Measurements from ENCODE around the gene CCDC12.

Gene CCDC12

DNA sequence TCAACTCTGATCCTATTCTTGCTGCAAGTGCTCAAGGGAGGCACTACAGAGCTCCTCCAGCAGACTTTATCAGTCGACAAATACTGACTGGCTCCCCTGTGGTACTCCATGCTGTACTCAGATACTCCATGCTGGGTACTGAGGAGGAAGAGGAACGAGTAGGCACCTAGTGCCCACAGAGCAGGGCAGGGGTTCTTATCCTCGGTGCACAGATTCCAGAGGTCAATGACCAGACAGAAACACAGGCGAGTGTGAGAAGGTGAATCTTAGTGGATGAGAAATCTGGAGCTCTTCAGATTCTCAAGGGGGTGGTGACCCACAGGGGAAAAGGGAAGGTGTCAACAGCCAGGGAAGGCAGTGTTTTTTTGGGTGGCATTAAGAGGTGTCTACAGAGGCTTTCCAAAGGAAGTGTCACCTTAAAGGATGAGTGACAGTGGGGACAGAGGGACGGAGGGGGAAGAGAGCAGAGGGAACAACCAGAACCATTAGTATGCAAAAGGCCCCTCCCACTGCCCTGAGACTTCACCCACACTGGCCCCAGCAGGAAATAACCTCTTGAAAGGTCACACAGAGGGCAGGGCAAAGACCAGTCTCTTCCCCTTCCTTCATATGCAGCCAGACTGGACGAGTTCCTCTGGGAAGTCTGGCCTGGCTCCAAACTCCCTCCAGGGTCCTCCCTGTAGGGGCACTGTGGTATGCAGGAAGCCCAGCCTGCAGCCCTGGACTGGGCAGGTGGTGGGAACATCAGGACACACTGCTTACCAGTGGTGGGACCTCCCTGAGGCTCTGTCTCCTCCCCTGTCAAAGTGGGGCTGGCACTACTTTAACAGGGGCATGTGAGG, 27.5 kb downstream of the CCDC12 start:
- DNase-seq (ENCODE audit: extremely low read depth, low read depth) = no peak
- H3K4me3 ChIP-seq (replicated peaks; ENCODE audit: low read depth, low read length) = no peak overlapping the region

DNA sequence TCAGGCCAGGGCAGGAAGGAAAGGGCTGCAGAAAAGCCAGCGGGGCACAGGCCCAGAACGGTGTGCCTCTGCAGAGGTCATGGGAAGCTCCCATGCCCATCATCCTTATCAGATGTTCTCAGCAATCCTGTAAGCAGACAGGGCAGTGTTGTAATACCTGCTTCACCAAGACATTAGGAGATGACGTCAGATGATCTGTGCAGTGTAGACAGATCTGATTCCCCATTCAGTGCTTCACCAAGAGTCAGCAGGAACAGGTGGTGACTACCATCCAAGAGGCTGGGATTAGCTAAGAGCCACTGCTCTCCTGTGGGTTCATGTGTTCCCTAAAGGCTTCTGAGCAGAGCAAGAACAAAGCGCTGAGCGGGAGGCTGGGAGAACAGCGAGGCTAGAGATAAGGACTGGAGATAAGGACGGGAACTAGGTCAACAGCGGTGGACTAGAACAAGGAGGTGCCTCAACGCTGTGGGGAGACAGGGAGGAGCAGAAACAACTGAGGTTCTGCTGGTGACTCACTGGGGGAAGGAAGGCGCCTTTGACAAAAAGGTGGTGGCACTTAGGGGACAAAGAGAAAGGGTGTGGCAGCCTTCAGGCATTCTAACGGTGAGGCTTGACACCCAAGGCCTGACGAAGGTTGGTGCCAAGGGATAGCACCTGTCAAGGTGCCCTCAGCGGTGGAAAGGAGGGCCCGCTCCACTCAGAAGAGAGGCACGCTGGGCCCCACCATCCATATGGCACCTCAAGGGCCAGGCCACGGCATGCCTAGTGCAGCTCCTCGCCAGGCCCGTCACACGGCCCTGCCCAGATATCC, 28.4 kb downstream of the CCDC12 start:
- TF ChIP-seq, protein P1, sequence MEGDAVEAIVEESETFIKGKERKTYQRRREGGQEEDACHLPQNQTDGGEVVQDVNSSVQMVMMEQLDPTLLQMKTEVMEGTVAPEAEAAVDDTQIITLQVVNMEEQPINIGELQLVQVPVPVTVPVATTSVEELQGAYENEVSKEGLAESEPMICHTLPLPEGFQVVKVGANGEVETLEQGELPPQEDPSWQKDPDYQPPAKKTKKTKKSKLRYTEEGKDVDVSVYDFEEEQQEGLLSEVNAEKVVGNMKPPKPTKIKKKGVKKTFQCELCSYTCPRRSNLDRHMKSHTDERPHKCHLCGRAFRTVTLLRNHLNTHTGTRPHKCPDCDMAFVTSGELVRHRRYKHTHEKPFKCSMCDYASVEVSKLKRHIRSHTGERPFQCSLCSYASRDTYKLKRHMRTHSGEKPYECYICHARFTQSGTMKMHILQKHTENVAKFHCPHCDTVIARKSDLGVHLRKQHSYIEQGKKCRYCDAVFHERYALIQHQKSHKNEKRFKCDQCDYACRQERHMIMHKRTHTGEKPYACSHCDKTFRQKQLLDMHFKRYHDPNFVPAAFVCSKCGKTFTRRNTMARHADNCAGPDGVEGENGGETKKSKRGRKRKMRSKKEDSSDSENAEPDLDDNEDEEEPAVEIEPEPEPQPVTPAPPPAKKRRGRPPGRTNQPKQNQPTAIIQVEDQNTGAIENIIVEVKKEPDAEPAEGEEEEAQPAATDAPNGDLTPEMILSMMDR (IDR thresholded peaks at IDR 0.05; ENCODE audit: low read depth, low read length, missing control alignments) = no peak
- no peak for DNase-seq (ENCODE audit: extremely low read depth, low read depth)
- no peak overlapping the region for H3K4me3 ChIP-seq (replicated peaks; ENCODE audit: low read depth, low read length)

More for the DNA sequence above, 27.5 kb downstream of the CCDC12 start:
- TF ChIP-seq, protein P1 (IDR thresholded peaks at IDR 0.05; ENCODE audit: low read depth, low read length, missing control alignments) = no peak

DNA sequence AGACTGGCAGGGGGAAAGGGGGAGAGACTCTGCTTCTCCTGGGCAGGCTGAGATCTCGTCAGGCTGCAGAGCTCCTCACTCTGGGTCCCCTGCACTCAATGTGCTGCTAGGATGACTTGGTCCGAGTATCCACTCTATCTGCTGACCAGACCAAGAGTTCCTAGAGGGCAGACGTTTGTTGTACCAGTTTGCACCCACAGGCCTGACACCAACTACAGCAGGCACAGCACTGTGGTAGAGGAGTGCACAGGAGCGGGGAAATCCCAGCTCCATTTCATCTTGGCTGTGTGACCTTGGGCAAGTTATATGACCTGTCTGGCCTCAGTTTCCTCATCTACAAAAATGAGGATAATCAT, 29.0 kb downstream of the CCDC12 start:
- TF ChIP-seq, protein P1 (IDR thresholded peaks at IDR 0.05; ENCODE audit: low read depth, low read length, missing control alignments) = no peak
- DNase-seq (ENCODE audit: extremely low read depth, low read depth) = no peak
- H3K4me3 ChIP-seq (replicated peaks; ENCODE audit: low read depth, low read length) = no peak overlapping the region

DNA sequence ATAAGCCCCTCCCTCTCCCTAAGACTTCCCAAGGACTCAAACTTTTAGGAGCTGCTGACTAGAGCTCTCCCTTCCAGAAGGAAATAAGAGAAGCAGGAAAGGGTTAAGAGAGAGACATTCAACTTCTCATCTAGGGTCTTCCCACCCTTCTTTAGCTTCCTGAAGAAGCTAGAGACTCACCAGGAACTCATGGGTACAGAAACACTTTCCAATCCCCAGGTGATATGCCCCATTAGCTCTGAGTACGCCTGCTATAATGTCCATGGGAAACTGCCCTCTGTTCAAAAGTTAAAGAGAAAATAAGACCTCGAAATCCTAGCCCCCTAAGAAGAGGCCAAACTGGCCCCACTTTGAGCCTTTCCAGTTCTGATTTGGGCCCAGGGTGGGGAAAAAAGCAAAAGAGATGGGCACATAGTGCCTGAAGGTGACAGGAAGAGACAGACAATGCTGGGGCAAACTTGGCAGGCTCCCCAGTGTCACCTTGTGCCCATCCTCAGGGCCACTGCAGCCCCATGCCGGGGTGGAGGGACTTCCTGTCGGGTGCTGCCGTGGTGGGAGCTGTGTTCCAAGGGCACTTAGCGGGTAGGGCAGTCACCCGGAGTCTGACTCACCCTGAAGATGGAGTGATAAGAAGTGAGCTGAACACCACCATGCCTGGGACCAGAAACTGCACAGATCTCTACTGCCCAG, 29.5 kb downstream of the CCDC12 start:
- no peak overlapping the region for H3K4me3 ChIP-seq (replicated peaks; ENCODE audit: low read depth, low read length)
- no peak for DNase-seq (ENCODE audit: extremely low read depth, low read depth)
- TF ChIP-seq, protein P1 (IDR thresholded peaks at IDR 0.05; ENCODE audit: low read depth, low read length, missing control alignments) = no peak

DNA sequence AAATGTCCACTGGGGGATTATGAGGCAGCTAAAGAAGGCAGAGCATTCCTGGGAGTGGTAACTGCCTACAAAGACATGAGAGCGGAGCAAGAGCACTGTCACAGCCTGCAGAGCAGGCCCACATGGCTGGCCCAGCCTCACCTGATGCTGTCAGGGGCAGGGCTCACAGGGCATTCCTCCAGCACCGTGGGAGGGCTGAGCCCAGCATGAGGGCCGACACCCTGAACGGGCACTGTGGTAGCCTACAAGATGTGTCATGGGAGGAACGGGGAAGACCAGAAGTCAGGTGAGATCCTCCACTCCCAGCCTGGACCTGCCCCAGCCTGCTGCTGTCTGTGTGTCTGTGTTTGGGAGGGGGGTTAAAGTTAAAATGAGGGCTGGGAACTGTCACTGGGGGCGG, 30.1 kb downstream of the CCDC12 start:
- H3K4me3 ChIP-seq (replicated peaks; ENCODE audit: low read depth, low read length) = no peak overlapping the region

DNA sequence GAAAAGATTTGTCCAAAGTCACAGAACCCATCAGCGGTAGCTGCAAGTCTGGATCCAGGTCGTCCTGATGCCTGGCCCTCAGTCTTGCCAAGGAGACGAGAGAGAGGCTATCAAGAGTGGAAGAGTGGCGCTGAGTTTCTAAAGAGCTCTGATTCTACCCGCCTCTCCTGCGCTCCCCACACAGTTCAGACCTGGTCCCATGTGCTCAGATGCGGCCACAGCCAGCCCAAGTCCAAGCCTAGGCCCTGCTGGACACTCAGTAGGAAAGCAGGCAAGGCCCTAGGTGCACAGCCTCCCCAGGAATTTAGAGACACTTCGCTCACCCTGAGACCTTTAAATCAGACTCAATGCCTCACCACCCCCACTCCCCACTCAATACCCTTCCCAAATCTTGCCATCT, 32.4 kb downstream of the CCDC12 start:
- DNase-seq (ENCODE audit: extremely low read depth, low read depth) = no peak
- TF ChIP-seq, protein P1 (IDR thresholded peaks at IDR 0.05; ENCODE audit: low read depth, low read length, missing control alignments) = no peak
- no peak overlapping the region for H3K4me3 ChIP-seq (replicated peaks; ENCODE audit: low read depth, low read length)

More for the DNA sequence above, 30.1 kb downstream of the CCDC12 start:
- no peak for DNase-seq (ENCODE audit: extremely low read depth, low read depth)
- TF ChIP-seq, protein P1 (IDR thresholded peaks at IDR 0.05; ENCODE audit: low read depth, low read length, missing control alignments) = no peak
